H1 (cell line): ENCODE measurements around the gene RAP1GDS1. TPM values are rescaled to one million over a fixed set of nuclear protein-coding genes. Genes with fewer than 3 reads are reported as not detected.
"Not testable (repeated sequence)": the region's sequence is repeated elsewhere in the genome, so short reads cannot be mapped to it uniquely, and the experiment has no call there.

Experiments used
- CTCF ChIA-PET: fragments of 300-600 bp; sonication (Branson Sonifier 250); formaldehyde crosslinking; loops from one replicate; lab custom pipeline; 2021; ENCODE audit not compliant: partially characterized antibody; lab: Charles Lee
- POLR2A ChIA-PET: fragments of 300-600 bp; sonication (Branson Sonifier 250); formaldehyde crosslinking; loops from one replicate; lab custom pipeline; 2021; ENCODE audit warnings: inconsistent platforms; ENCODE audit not compliant: partially characterized antibody; lab: Charles Lee
- DNase-seq, 2 experiments: peaks; one replicate each; pipeline versions ENCODE4 v3.0.0 to v3.0.0-alpha.2; 2010 to 2022; ENCODE audit warnings: low spot score in 2 of 2, low read depth in 1 of 2, mixed read lengths in 1 of 2
- FAIRE-seq: peaks from 2 replicates; lab custom pipeline; 2011; peaks lifted over from hg19 to GRCh38; lab: Jason Lieb, UNC
- H2AFZ ChIP-seq: 2 replicates; pipeline ENCODE4 v1.8.1; 2012; ENCODE audit warnings: low read length, inconsistent platforms
- H2AK5ac ChIP-seq: 2 replicates; pipeline ENCODE4 v1.6.1; 2013; ENCODE audit warnings: low read depth, low read length
- H2BK120ac ChIP-seq: replicated peaks from 2 replicates; pipeline ENCODE3; 2013; ENCODE audit warnings: low read depth, low read length, inconsistent platforms
- H2BK12ac ChIP-seq: 2 replicates; pipeline ENCODE4 v1.6.1; 2013; ENCODE audit warnings: low read depth, low read length
- H2BK15ac ChIP-seq: 2 replicates; pipeline ENCODE4 v1.6.1; 2013; ENCODE audit warnings: low read length
- H2BK20ac ChIP-seq: 2 replicates; pipeline ENCODE4 v1.6.1; 2013; ENCODE audit warnings: low read length
- H2BK5ac ChIP-seq: 2 replicates; pipeline ENCODE4 v1.6.1; 2013; ENCODE audit warnings: low read depth, low read length
- H3K14ac ChIP-seq: 2 replicates; pipeline ENCODE4 v1.6.1; 2013; ENCODE audit warnings: inconsistent platforms; ENCODE audit not compliant: insufficient read length
- H3K18ac ChIP-seq: 2 replicates; pipeline ENCODE4 v1.6.1; 2013; ENCODE audit warnings: low read length; ENCODE audit errors: extremely low read depth
- H3K23ac ChIP-seq: 2 replicates; pipeline ENCODE4 v1.6.1; 2013; ENCODE audit warnings: inconsistent platforms; ENCODE audit not compliant: insufficient read length
- H3K23me2 ChIP-seq: 2 replicates; pipeline ENCODE4 v1.6.1; 2013; ENCODE audit warnings: low read depth, low read length
- H3K27ac ChIP-seq: 2 replicates; pipeline ENCODE4 v1.6.1; 2011; ENCODE audit warnings: low read depth, low read length, inconsistent platforms
- H3K27me3 ChIP-seq, 4 experiments: replicated peaks in 1 of 4; 1 replicate in 1 of 4; 2 replicates in 3 of 4; pipeline versions ENCODE4 v1.6.1 to v1.8.1; 2011 to 2013; ENCODE audit warnings: low read length in 3 of 4, mild to moderate bottlenecking in 3 of 4, inconsistent platforms in 2 of 4, mixed read lengths in 2 of 4, moderate library complexity in 1 of 4; ENCODE audit not compliant: control insufficient read depth in 3 of 4, insufficient read depth in 3 of 4; ENCODE audit errors: extremely low read depth in 1 of 4
- H3K36me3 ChIP-seq, 4 experiments: 2 replicates each; pipeline versions ENCODE4 v1.6.1 to v1.8.1; 2011 to 2013; ENCODE audit warnings: mild to moderate bottlenecking in 4 of 4, low read length in 3 of 4, moderate library complexity in 2 of 4, control low read depth in 1 of 4, inconsistent platforms in 1 of 4; ENCODE audit not compliant: insufficient read depth in 4 of 4, control insufficient read depth in 2 of 4
- H3K4ac ChIP-seq: replicated peaks from 2 replicates; pipeline ENCODE3; 2013; ENCODE audit warnings: low read length, low read depth, mixed read lengths, inconsistent platforms; ENCODE audit not compliant: insufficient read length
- H3K4me1 ChIP-seq, 4 experiments: replicated peaks in 1 of 4; 1 replicate in 1 of 4; 2 replicates in 3 of 4; pipeline versions ENCODE4 v1.6.1 to v1.8.1; 2011 to 2013; ENCODE audit warnings: low read length in 3 of 4, inconsistent platforms in 2 of 4, mixed read lengths in 1 of 4; ENCODE audit not compliant: insufficient read depth in 4 of 4, control insufficient read depth in 3 of 4
- H3K4me2 ChIP-seq, 2 experiments: 2 replicates each; pipeline versions ENCODE4 v1.6.1 to v1.8.1; 2011 to 2013; ENCODE audit warnings: low read depth in 2 of 2, low read length in 2 of 2, control low read depth in 1 of 2, inconsistent platforms in 1 of 2, mild to moderate bottlenecking in 1 of 2; ENCODE audit not compliant: insufficient read depth in 1 of 2
- H3K4me3 ChIP-seq, 4 experiments: fragments of 200-600, 300-600 bp in 1 of 4; sonication (generic), shearing (Covaris generic), sonication (Bioruptor Twin) in 1 of 4; 2 replicates each; pipeline versions ENCODE4 v1.5.1 to v1.8.1; 2011 to 2016; ENCODE audit warnings: low read length in 4 of 4, low read depth in 3 of 4, control low read depth in 2 of 4, inconsistent platforms in 2 of 4, mild to moderate bottlenecking in 2 of 4, mixed read lengths in 1 of 4, moderate library complexity in 1 of 4; ENCODE audit not compliant: insufficient read depth in 2 of 4; ENCODE audit errors: extremely low read depth in 1 of 4
- H3K56ac ChIP-seq: replicated peaks from 2 replicates; pipeline ENCODE3; 2013; ENCODE audit warnings: low read depth, mild to moderate bottlenecking, mixed read lengths, low read length, inconsistent platforms; ENCODE audit not compliant: insufficient read length
- H3K79me1 ChIP-seq: 2 replicates; pipeline ENCODE4 v1.6.1; 2013; ENCODE audit warnings: low read depth, low read length, control low read depth
- H3K79me2 ChIP-seq, 2 experiments: 2 replicates each; pipeline versions ENCODE4 v1.6.1 to v1.8.1; 2012 to 2013; ENCODE audit warnings: low read length in 2 of 2, mild to moderate bottlenecking in 2 of 2, inconsistent platforms in 1 of 2; ENCODE audit not compliant: insufficient read depth in 2 of 2, control insufficient read depth in 1 of 2
- H3K9ac ChIP-seq, 4 experiments: replicated peaks in 1 of 4; 1 replicate in 1 of 4; 2 replicates in 3 of 4; pipeline versions ENCODE4 v1.6.1 to v1.8.1; 2011 to 2013; ENCODE audit warnings: low read depth in 3 of 4, low read length in 3 of 4, control low read depth in 2 of 4, mild to moderate bottlenecking in 2 of 4, moderate library complexity in 2 of 4, inconsistent platforms in 1 of 4; ENCODE audit errors: extremely low read depth in 1 of 4
- H3K9me3 ChIP-seq, 2 experiments: 2 replicates each; pipeline versions ENCODE4 v1.6.1 to v1.8.1; 2012 to 2013; ENCODE audit warnings: mild to moderate bottlenecking in 2 of 2, moderate library complexity in 2 of 2, control low read depth in 1 of 2, inconsistent platforms in 1 of 2, low read depth in 1 of 2, low read length in 1 of 2, mixed read lengths in 1 of 2; ENCODE audit not compliant: insufficient read depth in 2 of 2
- H4K20me1 ChIP-seq, 2 experiments: replicated peaks in 1 of 2; 2 replicates each; pipeline versions ENCODE3 to v1.8.1; 2011 to 2013; ENCODE audit warnings: inconsistent platforms in 2 of 2, low read length in 2 of 2, mild to moderate bottlenecking in 1 of 2; ENCODE audit not compliant: insufficient read depth in 2 of 2, control insufficient read depth in 1 of 2
- H4K5ac ChIP-seq: 2 replicates; pipeline ENCODE4 v1.6.1; 2013; ENCODE audit warnings: low read length, low read depth, mixed read lengths, inconsistent platforms; ENCODE audit not compliant: insufficient read length
- H4K8ac ChIP-seq: 2 replicates; pipeline ENCODE4 v1.8.0; 2013; ENCODE audit warnings: mild to moderate bottlenecking, moderate library complexity, low read length, inconsistent platforms; ENCODE audit not compliant: insufficient read depth; ENCODE audit errors: extremely low read depth
- H4K91ac ChIP-seq: replicated peaks from 2 replicates; pipeline ENCODE3; 2013; ENCODE audit warnings: low read length, mixed read lengths, inconsistent platforms; ENCODE audit not compliant: insufficient read length
- WGBS, 2 experiments: shearing (Covaris generic) in 1 of 2; methylation state at CpG; one replicate each; pipeline versions ENCODE4 v1.1.6 to v1.1.7; 2013 to 2015; ENCODE audit warnings: low lambda C conversion rate in 2 of 2, mixed read lengths in 2 of 2, inconsistent platforms in 1 of 2, low coverage in 1 of 2, missing lambda C conversion rate in 1 of 2; ENCODE audit not compliant: insufficient replicate concordance in 2 of 2, insufficient coverage in 1 of 2, insufficient read length in 1 of 2; ENCODE audit errors: extremely low coverage in 1 of 2, missing lambda C conversion rate in 1 of 2; 5-methylcytosine and 5-hydroxymethylcytosine counted together
- polyA plus RNA-seq, 7 experiments: library from polyadenylated mRNA; depleted of rRNA in 3 of 7; stranded (reverse) in 5 of 7; unstranded in 2 of 7; fragments of >200 nt in 5 of 7; fragments of 200-250 nt in 2 of 7; gene quantifications; 1 replicate in 5 of 7; 2 replicates in 1 of 7; 4 replicates in 1 of 7; pipeline versions ENCODE4 v1.2.1 to v1.2.3, GENCODE V29; 2011 to 2013; ENCODE audit warnings: missing spikeins in 2 of 7, mixed read lengths in 2 of 7
- total RNA-seq: library from RNA; stranded (reverse); fragmentation: NEBNext Ultra II Directional; extraction: Animal tissue kit (Norgen Biotek cat#: 25700); gene quantifications from 2 replicates; pipeline ENCODE4 v1.2.1, GENCODE V29; 2021

RAP1GDS1 gene
- total and polyA plus RNA-seq, 2 of the 8 experiments (the other 6 are each of a cell fraction or from before 2014, with no cell fraction given), result 12.8 to 31.9 TPM

DNA sequence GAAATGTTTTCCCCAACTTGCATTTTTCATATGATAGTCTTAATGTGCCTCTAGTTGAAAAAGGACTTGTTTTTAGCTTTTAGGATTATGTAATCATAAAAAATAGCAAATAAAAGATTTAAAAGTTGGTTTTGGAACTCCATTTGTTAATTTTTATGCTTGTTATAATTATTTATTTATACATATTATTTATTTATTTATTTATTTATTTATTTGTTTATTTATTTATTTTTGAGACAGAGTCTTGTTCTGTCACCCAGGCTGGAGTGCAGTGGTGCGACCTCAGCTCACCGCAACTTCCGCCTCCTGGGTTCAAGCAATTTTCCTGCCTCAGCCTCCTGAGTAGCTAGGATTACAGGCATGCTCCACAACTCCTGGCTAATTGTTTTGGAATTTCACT is 159.0 kb downstream of the RAP1GDS1 start:
- H2BK5ac ChIP-seq, POLR2A ChIA-PET, H3K23me2 ChIP-seq, H3K36me3 ChIP-seq, H3K4me2 ChIP-seq, H3K4me1 ChIP-seq, H2BK12ac ChIP-seq, FAIRE-seq, H3K23ac ChIP-seq, H3K27ac ChIP-seq, DNase-seq, H2BK15ac ChIP-seq, H2AFZ ChIP-seq, H3K79me1 ChIP-seq, H3K9me3 ChIP-seq, H4K8ac ChIP-seq, H3K14ac ChIP-seq, H2BK20ac ChIP-seq, H4K20me1 ChIP-seq, H3K4me3 ChIP-seq, H3K9ac ChIP-seq, H3K79me2 ChIP-seq, H3K4ac ChIP-seq, H3K56ac ChIP-seq, H2AK5ac ChIP-seq, H3K27me3 ChIP-seq, H4K91ac ChIP-seq, H2BK120ac ChIP-seq, CTCF ChIA-PET, H3K18ac ChIP-seq, H4K5ac ChIP-seq: not testable (repeated sequence)
- WGBS, 2 experiments, result 94% methylated on average over 3 of the region's 3 CpGs; no CpG with 5 or more reads in 1 of the 2 experiments
